IPS DF 19.7 (cell line): Measurements from ENCODE around the gene PTPRS.
"Not testable (repeated sequence)": the region's sequence is repeated elsewhere in the genome, so short reads cannot be mapped to it uniquely, and the experiment has no call there.

Experiments
- DNase-seq: peaks from one replicate; pipeline ENCODE4 v3.0.0-alpha.2; 2013; ENCODE audit warnings: low read depth, low spot score

Gene PTPRS

DNA sequence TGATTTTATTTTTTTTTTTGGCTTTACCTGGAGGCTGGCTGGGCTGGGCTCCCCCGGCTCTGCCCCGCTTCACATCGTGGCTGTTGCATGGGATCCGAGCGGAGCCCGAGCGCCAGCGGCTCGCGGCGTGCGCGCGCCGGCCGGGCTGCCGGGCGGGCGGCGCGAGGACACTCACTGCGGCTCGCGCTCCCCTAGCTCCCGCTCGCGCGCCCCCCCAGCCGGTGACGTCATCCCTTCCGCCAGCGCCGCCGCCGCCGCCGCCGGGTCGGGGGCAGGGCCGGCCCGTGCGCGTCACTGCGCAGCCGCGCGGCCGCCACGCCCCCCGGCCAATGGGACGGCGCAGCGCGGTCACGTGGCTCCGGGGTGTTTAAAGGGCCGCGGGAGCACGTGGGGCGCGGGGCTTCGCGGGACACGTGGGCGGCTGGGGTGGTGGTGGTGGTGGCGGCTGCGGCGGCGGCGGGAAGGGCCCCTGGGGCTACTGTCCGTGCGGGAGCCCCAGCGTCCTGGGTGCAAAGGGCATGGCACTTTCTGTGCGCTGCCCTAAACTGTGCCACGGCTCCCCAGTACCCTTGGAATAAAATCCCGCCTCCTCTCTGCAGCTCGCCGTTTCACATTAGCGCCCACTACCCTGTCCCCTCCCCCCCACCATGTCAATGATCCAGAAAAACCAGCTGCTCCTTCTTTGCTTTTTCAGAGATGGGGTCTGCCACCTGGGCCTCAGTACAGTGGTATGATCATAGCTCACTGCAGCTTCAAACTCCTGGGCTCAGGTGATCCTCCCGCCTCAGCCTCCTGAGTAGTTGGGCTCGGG lies at the start of gene PTPRS:
Gene PTPRS (minus strand): TSS at position 176 of the 811 bp plus-strand sequence. CDS start 54,672 bp downstream, outside the sequence.
- no peak for DNase-seq

GRCh38 chr19:5389353-5389752 lies 48.7 kb upstream of the PTPRS start:
- no peak for DNase-seq

GRCh38 chr19:5387472-5387871 lies 46.9 kb upstream of the PTPRS start:
- no peak for DNase-seq

DNA sequence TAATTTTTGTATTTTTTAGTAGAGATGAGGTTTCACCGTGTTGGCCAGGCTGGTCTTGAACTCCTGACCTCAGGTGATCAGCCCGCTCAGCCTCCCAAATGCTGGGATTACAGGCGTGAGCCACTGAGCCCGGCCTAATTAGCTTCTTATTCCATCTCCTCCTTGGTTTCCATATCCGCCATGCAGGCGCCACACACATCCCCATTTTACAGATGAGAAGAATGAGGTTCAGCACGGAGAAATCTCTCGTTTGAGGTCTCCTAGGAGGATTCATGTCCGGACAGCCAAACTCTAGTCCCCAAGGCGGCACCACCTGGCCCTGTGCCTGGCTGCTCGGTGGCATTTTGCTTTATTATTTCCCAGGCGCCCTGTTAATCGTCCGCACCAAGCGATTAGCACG lies 46.2 kb upstream of the PTPRS start:
- no peak for DNase-seq

DNA sequence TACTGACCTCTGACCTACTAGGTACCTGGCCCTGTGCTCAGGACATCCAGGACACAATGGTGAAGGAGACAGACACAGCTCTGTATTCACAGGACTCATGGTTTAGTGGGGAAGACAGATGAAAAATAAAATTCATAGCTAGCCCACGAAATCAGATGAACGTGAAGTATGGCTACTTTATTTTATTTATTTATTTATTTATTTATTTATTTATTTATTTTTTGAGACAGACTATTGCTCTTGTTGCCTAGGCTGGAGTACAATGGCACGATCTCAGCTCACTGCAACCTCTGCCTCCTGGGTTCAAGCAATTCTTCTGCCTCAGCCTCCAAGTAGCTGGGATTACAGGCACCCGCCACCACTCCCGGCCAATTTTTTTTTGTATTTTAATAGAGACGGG lies 40.6 kb upstream of the PTPRS start:
- DNase-seq, result not testable (repeated sequence)

DNA sequence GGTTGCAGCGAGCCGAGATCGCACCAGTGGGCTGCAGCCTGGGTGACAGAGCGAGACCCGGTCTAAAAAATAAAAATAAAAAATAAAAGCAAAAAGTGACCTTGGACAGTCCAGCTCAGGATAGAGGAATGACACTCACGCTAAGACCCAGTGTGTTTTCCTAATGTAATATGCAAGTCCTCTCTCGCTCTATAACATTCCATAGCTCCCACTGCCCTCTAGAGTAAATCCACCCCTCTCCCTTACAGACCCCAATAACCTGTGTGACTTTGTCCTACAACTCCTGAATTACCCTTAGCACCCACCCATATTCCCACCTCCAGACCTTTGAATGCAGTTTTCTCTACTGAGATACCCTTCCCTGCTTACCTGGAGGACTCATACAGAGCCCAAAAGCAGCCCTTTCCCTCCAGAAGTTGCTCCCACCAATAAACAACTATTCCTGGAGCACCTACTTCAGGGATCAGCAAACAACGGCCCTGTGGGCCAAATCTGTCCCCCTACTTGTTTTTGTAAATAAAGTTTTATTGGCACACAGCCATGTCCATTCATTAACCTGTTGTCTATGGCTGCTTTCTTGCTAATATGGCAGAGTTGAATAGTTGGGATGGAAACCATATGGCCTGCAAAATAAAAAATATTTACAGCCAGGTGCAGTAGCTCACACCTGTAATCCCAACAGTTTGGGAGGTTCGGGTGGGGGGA lies 39.8 kb upstream of the PTPRS start:
- DNase-seq, result no peak

DNA sequence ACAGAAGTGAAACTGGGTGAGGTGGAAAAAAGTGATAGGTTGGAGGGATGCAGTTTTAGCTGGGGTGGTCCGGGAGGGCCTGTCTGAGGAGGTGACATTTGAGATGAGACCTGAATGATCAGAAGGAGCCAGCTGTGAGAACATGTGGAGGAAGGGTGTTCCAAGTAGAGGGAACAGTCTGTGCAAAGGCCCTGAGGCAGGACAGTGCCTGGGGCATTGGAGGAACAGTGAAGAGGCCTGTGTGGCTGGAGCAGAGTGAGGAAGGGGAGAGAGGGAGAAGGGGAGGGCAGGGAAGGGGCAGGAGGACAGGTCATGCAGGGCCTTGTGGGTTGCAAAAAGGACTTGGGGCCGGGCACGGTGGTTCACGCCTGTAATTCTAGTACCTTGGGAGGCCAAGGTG lies 36.3 kb upstream of the PTPRS start:
- DNase-seq, result no peak

- no peak for DNase-seq
Measured at GRCh38 chr19:5372572-5373200, 32.1 kb upstream of the PTPRS start.

DNA sequence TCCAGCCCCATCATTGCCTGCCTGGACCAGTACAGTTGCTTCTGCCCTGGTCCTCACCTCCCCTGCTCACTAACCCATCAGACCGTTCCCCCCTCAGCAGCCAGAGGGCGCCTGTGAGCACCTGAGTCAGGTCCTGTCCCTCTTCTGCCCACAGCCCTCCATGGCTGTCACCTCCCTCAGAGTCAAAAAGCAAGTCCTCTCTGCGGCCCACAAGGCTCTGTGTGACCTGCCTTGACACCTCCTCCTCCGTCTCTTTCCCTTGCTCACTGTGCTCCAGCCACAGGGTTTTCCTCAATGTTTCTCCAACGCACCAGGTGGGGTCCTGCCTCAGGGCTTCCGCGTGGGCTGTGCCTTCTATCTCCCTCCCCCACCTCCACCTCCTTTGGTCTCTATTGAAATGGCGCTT lies 29.4 kb upstream of the PTPRS start:
- DNase-seq, result no peak

GRCh38 chr19:5369304-5369703 lies 28.7 kb upstream of the PTPRS start:
- no peak for DNase-seq

DNA sequence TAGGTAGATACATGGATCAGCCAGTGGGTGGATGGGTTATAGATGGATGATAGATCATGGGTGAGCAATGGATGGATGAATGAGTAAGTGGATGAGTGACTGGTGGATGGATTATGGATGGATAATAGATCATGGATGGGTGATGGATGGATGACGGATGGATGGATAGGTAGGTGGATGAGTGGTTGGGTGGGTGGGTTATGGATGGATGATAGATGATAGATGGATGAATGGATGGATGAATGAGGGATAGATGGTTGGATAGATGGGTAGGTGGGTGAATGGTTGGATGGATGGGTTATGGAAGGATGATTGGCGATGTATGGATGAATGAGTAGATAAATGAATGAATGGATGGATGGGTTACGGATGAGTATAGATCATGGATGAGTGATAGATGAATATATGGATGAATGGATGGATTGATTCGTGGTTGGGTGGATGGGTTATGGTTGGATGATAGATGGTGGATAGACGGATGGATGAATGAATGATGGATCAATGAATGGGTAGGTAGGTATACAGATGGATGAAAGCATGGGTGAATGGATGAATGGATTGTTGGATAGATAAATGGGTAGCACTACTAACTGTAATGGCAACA lies 27.0 kb upstream of the PTPRS start:
- DNase-seq, result no peak

DNA sequence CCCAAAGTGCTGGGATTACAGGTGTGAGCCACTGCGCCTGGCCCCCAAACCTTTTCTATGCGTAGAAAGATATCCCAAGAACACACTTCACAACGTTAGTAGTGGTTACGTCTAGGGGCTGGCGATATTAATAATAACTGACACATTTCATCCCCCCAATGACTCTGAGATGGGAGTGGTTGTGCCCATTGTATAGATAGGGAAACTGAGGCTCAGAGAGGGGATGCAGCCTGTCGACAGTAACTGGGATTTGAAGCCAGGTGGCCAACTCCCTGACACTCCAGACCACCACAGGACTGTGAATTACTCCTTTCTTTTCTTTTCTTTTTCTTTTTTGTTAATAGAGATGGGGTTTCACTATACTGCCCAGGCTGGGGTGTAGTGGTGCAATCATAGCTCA lies 25.3 kb upstream of the PTPRS start:
- no peak for DNase-seq

DNA sequence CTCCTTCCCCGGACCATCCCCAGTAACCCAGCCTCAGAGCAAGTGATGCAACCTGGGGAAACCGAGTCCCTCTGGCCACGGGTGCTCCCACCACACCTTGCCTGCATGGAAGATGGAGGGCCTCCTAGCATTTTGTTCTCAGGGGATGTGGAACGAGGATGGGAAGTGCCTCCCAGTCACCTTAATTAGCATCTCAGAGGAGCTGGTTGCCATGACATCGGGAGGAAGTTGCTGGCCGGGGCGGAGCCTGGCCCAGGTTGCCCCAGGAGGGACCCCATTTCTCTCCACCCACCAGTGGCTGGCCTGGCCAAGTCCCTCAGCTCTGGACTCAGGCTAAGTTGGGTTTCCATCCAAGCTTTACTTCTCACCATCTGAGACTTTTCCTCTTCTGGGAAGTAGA lies 24.1 kb upstream of the PTPRS start:
- peak; percentile 64 for DNase-seq

DNA sequence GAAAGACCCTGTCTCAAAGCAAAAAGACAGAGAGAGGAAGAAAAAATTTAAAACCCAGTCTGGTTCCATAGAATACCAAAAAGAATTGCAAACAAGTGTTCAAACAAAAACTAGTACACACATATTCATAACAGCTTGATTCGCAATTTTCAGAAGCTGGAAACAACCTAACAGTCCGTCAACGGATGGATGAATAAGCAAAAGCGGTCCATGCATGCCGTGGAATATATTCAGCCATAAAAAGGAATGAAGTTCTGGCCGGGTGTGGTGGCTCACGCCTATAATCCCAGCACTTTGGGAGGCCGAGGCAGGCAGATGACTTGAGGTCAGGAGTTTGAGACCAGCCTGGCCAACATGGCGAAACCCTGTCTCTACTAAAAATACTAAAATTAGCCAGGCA lies 21.2 kb upstream of the PTPRS start:
- DNase-seq, result not testable (repeated sequence)

DNA sequence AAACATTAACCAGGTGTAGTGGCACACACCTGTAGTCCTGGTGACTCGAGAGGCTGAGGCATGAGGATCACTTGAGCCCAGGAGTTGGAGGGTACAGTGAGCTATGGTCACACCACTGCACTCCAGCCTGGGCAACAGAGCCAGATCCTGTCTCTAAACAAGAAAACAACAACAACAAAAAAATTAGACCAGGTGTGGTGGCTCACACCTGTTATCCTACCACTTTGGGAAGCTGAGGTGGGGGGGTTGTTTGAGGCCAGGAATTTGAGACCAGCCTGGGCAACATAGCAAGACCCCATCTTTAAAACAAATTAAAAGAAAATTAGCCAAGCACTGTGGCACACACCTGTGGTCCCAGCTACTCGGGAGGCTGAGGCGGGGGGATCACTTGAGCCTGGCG lies 20.8 kb upstream of the PTPRS start:
- DNase-seq, result no peak

GRCh38 chr19:5360003-5360780 lies 19.6 kb upstream of the PTPRS start:
- no peak for DNase-seq

DNA sequence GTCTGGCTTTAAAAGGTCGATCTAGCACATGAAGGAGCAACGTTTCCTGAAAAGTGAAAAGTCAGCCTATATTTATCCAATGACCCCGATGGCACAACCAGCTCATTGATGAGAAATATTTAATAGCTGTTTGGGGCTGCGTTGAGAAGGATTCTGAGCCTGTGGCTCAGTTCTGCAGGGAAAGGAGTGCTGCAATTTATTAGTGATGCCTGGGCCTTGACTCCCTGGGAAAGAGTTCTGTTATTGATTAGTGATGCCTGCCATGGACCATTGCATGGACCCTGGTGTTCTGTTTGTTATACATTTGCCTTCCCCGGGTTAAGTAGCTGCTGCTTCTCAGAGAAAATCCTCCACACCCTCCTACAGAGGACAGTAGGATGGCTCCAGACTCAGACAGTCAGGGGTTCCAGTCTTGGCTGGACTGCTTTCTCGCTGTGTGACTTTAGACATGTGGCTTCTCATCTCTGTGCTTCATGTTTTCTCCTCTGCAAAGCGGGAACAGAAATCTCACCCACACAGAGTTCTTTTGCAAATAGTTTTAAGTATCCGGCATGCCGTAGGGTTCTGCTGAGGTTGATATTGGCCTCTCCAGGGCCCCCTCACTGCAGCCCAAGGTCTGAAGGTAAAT lies 17.7 kb upstream of the PTPRS start:
- no peak for DNase-seq

DNA sequence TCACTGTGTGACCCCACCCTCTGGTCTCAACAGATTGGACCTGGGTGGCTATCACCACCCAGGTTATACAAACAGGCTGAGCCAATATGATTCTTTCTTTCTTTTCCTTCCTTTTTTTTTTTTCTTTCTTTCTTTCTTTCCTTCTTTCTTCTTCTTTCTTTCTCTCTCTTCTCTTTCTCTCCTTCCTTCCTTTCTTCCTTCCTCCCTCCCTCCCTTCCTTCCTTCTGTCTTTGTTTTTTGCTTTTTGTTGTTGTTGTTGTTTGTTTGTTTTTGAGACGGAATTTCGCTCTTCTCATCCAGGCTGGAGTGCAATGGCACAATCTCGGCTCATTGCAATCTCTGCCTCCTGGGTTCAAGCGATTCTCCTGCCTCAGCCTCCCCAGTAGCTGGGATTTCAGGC lies 17.0 kb upstream of the PTPRS start:
- no peak for DNase-seq

DNA sequence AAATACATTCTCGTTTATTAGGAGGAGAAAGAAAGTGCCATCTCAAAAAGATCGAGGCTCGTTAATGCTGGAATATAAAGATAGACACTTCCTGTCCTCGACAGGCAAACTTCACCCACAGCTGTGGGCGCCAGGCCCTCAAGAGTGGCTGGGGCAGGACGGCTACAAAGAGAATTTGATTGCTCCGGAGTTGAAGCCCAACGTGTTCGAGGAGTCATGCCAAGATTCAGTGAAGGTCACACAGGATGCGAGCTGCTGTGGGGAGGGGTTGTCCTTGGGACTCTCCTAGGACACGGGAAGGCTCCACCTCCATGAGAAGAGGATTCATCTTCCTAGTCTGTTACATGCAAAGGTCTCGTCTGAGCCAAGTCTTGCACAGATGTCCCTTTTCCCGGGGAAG lies 16.3 kb upstream of the PTPRS start:
- no peak for DNase-seq

DNA sequence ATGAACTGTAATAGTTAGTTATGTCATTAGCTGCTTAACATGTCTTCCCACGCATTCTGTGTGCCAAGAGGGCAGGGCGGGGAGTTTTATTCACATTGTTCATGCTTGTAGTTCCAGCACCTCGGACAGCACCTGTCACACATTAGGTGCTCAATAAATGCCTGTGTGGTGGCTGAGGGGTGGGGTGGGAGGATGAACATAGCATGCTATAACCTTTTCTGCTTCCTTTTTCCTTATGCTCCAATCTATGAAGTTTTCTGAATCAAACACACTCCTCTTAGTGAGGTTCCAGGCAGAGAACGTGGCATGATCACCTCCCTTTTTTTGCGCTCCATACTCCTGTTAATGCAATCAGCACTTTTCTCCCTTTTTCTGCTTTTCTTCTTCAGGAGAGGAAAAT lies 15.8 kb upstream of the PTPRS start:
- DNase-seq, result no peak

- DNase-seq, result no peak
Measured at GRCh38 chr19:5355693-5356092, 15.1 kb upstream of the PTPRS start.
